Measurements from ENCODE around the gene CAB39L.

Gene CAB39L

DNA sequence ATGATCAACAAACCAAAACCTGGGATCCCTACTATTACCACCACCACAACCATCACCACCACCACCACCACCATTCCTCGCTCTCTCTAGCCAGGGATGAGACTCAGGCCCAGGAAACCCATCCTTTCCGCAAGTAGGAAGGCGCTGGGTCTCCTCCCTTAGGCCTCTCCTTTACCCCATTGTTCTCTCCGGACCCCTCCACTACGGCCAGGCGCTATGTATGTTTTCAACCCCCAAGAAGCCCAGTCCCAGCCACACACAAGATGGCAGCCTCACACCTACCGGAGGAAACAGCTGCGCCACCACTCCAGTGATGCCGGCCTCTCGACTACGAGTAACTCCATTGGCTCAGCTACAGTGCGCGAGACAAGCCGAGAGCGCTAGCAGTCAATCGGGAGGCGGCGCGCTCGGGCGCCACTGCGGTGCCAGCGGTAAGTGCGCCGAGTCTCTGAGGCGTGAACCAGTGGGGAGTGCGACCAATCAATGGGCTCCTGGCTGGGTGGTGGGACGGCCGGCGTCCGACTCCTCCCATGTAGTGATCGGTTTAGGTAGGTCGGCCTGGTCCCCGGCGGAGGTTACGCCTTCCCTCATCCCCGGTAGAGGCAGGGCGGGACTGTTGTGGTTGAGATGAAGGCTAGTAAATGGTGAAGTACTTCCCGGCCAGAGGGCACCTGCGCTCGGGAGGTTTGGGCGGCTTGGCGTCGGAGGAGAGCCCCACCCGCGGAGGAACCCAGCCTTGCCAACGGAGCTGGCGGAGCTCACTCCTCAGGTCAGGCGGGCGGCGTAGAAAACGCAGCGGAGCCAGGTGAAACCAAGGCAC, at the start of gene CAB39L, which contains the start of gene SETDB2:
TSS of gene CAB39L (minus strand) at position 361 of the 820 bp plus-strand sequence. CDS start 61,154 bp downstream, outside the sequence.
TSS of gene SETDB2 (plus strand) at position 571 of the 820 bp plus-strand sequence. CDS start 7,620 bp downstream, outside the sequence.
- DNase-seq = peak; percentile 97

DNA sequence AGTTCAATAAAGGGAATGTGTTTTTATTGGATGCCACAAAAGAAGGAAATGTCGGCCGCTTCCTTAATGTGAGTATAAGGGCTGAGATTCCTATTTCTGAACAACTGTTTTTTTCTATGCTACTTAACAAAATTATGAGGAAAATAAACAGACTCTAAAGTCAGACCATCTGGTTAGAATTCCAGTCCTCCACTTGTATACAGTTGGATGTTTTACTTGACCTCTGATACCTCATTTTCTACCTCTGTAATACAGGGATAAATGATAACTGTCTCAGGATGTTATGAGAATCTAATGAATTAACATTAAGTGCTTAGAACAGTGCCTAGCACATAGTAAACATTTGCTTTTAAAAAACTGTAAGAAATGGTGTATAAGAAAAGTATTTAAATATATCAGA, 44.7 kb upstream of the CAB39L start:
- no peak for DNase-seq

DNA sequence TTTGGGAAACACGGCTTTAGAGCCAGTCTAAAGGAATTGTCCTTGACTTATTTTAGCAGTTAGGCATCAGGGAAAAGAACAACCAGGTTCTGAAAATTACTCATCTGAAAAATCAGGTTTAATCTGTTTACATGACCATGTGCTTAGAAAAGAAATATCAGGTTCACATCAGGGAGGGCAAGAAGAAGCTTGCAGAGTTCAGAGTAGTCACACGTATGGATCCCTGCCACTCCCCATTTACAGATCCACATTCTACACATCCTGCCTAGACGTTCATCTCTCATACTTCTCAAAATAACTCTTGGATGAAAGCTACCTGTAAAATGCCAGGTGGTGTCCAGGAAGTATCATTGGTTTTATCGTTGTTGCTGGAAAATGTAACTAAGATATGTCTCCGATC, 37.9 kb upstream of the CAB39L start:
- DNase-seq = no peak

DNA sequence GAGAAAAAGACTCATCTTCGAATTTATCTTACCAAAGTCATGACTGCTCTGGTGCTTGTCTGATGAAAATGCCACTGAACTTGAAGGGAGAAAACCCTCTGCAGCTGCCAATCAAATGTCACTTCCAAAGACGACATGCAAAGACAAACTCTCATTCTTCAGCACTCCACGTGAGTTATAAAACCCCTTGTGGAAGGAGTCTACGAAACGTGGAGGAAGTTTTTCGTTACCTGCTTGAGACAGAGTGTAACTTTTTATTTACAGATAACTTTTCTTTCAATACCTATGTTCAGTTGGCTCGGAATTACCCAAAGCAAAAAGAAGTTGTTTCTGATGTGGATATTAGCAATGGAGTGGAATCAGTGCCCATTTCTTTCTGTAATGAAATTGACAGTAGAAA, 32.7 kb upstream of the CAB39L start:
- DNase-seq = no peak

DNA sequence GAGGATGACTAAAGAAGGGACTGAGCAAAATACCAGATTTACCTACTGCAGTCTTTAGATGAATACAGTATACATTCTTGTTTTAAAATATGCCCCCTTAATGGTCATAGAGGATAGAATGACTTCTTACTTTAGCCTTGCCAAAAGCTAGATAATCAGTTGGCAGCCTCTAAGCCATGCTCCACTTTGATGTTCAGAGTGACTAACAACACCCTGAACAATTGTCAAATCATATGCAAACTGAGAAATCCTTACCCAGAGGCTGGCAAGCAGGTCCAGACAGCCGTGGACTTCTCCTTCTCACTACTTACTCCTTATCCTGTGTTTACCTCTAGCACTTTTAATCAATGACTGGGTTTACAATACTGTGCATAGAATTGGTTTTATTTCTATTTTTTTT, 28.3 kb upstream of the CAB39L start:
- no peak for DNase-seq

DNA sequence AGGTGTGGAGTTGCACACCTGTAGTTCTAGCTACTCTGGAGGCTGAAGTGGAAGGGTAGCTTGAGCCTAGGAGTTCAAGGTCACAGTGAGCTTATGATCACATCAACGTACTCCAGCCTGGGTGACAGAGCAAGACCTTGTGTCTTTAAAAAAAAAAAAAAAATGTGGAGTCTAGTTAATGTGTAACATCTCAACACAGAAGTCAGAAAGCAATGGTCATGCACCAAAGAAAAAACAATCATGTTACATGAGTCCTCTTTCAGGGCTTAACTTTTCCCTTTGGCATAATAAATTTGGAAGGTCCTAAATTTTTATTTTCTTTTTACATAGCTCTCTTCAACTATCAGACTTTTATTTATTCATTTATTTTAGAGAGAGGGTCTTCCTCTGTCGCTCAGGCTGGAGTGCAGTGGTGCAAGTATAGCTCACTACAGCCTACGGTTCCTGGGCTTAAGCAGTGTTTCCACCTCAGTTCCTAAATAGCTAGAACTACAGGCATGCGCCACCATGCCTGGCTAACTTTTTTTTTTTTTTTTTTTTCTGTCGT, 22.5 kb upstream of the CAB39L start:
- no peak for DNase-seq

DNA sequence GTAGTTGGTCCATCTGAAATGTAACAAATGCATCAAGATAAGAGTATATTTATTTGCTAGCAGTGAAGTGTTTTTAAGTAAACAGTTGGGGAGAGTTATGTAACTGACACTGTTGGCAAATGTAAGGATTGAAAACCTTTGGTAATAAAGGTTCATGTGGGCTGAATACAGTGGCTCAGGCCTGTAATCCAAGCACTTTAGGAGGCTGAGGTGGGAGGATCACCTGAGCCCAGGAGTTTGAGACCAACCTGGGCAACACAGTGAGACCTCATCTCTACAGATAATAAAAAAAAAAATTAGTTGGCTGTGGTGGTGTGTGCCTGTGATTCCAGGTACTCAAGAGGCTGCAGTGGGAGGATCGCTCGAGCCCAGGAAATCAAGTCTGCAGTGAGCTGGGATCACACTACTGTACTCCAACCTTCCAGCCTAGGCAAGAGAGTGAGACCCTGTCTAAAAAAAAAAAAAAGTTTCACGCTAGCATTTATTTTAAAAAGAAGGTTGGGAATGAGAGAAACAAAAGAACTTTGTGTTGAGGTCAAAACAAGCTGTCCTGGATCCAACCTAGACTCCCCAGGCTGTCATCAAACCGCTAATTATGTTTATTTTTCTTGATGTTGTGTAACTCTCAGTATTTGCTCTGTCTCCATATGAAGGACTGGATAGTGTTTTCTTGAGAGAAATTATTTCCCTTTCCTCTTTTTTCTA, 20.9 kb upstream of the CAB39L start:
- no peak for DNase-seq

DNA sequence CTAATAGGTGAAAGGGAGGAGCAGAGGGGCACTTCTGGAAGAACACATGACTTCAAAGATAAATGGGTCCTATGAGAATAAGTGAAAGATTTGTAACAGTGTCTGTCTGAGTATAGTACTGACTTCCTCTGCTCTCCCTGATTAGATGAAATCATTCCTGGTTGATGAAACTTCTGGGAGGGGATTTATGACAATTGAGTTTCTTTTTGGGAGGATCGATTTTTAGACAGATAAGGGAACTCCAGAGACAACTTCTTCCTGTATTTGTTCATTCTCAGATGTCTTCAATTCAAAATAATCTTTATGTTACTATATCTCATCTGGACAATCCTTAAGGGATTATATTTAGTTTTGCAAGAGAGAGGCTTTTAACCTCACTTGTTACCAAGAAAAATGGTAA, 20.2 kb upstream of the CAB39L start:
- no peak for DNase-seq

DNA sequence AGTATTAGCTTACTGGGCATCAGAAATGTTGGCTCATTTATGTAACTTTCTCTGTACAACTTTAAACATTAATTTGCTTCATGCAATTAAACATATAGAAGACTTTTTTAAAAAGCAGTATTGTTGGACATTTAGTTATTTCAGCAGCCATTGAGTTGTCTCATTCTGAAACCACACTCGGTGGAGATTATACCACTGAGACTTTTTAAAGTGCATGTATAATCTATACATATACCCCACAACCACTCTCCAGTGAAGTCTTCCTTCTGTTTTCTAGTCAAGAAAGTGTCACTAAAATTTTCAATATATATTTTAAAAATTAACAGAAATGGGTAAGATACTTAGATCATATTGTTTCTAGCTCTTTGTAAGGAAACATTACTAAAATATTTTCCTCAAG, 15.7 kb upstream of the CAB39L start:
- no peak for DNase-seq

DNA sequence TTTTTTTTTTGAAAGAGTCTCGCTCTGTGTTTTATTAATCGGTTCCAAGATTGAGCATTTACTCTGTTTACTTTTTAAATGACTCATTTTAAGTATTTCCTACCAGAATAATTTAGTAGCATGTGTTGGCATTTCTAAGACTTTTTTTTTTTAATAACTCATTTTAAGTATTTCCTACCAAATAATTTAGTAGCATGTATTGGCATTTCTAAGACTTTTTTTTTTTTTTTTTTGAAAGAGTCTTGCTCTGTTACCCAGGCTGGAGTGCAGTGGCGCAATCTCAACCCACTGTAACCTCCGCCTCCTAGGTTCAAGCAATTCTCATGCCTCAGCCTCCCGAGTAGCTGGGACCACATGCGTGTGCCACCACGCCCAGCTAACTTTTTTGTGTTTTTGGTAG, 13.4 kb upstream of the CAB39L start:
- DNase-seq = no peak

DNA sequence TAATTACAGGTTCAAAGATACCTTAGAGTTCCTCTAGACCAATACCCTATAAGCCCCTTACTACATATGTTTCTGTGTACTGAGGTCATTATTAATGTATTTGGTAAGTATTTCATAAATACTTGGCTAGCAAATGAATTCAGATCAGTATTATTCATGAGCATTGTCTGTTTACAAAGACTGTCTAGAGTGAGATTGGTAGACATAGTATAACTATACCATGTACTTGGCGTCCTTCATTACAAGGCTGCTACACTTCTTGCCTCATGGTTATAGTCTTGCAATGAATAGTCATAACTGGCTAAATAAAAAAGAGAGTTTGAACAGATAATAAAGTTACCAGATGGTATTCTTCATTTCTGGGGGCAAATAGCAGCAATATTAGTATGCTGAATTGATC, 12.3 kb upstream of the CAB39L start:
- no peak for DNase-seq

DNA sequence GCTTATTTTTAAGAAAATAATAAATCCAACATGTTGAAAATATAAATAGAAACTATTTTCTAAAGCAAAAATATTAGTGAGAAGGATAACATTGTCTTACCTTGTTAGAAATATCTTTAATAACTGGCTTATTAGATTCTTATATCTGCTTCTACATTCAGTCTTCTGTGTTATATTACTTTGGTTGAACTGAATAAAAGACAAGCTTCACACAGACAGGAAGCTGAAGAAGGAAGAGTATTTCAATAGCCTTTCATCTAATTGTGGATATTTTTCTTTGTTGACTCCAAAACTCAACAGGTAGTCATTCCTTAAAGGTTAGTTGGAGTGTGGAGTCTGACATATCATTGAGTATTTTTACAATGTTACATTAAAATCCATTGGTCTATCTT, 11.1 kb upstream of the CAB39L start:
- DNase-seq = no peak

DNA sequence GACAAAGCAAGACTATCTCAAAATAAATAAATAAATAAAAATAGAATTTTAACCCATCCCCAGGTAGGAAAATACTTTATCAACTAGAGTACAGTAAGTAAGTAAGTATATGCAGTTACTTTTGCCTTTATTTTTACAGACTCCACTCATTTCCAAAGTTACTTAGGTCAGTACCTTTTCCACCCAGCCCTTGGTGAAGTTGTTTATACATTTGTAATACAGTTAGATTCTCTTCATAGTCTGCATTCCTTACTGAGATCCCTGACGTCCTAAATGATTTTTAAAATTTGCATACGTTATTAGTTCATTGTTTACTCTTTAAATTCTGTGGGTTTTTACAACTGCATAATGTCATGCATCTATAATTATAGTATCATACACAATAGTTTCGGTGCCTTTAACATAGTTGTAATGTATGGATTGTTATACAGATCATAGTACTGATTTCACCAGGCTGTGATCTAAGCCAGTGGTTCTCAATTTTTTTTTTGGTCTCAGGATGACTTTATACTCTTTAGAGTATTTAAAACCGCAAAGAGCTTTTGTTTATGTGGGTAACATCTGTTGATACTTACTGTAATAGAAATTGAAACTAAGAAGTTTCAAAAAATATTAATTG, 10.6 kb upstream of the CAB39L start:
- DNase-seq = no peak

DNA sequence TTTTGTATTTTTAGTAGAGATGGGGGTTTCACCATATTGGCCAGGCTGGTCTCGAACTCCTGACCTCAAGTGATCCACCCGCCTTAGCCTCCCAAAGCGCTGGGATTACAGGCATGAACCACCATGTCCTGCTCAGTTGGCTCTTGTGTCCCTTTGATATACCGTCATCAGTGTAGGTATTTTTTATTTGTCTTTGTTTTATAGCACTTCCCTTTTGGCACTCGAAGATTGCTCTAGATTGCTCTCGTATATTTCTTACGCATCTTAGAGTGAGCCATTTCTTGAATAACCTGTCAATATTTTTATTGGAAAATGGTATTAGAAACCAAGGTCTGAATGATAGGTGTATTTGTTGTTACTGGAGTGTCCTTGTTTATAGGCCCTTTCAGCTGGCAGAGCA, 9.6 kb upstream of the CAB39L start:
- no peak for DNase-seq

DNA sequence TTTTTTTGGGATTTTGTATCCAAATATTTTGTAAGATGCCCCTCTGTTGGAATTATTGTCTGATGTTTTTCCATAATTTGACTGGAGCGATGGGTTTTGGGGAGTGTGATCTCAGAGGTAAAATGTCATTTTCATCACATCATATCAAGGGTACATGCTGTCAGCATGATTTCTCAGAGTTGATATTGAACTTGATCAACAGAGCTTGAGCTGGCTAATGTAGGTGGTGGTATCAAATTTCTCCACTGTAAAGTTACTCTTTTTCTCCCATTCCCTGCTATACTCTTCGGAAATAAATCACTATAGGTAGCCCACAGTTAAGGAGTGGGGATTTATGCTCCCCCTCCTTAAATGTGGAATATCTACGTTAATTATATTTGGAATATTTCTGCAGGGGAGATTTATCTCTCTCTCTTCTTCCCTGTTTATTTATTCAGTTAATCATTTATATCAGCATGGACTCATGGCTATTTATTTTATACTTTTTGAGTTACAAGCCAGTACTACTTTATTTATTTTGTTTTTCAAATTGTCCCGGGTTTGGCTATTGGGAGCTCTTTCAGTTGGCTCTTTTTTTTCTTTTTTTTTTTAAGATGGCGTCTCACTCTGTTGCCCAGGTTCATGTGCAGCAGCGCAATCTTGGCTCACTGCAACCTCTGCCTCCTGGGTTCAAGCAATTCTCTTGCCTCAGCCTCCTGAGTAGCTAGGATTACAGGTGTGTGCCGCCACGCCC, 9.0 kb upstream of the CAB39L start:
- no peak for DNase-seq

DNA sequence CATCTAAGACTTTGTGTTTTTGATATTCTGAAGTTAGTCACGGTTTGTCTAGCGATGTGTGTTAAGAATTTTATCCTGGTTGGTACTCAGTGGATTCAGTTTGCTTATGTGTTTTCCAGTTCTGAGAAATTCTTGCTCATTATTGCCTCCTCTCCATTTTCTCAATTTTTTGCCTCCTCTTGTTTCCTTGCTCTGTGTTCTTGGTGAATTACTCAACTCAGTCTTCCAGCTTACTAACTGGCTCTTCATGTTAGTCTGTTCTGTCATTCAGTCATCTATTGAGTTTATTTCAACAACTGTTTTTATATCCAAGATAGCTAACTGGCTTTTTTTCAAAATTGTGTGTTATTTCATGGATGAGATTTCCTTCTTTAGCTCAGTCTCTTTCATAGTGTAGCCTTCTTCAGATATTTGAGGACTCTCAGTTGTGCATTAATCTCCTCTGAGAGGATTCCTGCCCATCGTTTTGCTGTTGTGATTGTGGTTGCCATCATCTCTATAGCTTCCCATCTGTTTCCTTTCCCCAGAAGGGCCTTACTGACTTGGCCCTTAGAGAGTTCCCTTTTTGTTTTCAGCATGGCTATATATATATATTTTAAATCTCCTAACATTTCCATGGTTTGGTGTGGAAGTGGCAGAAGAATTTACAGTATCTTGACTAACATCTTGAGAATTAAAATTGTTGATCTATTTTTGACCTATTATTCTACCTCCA, 6.4 kb upstream of the CAB39L start:
- no peak for DNase-seq

DNA sequence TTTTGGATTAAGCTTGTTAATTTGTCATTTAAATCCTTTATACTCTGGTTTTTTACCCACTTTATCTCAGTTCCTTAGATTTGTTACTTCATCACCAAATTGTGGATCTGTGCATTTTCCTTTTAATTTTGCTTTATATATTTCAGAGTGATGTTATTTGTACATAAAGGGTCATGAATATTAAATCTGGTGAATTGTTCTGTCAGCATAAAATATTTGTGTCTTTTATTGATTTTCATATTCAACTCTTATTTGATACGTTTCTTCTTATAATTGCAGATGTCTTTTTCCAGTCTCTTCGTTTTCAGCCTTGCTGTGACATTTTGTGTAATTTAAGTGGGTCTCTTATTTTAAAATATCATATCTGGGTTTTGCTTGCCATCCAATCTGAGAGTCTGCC, 4.9 kb upstream of the CAB39L start:
- DNase-seq = no peak

DNA sequence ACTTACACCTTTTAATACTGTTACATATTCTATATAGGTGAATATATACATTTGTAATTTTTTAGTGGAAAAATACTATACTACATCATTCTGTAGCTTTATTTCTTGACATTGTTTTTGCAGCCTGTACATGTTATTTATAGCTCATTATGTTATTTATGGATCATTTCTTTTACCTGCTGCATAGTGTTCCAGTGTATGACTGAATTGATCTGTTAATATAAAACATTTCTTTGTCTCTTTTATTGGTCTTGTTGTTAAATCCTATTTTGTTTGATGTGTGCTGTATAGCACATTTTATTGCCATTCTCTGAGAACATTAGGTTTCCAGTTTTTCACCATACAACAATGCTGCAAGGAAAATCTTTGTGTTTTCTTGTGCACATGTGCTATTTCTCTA, 2.6 kb upstream of the CAB39L start:
- no peak for DNase-seq

DNA sequence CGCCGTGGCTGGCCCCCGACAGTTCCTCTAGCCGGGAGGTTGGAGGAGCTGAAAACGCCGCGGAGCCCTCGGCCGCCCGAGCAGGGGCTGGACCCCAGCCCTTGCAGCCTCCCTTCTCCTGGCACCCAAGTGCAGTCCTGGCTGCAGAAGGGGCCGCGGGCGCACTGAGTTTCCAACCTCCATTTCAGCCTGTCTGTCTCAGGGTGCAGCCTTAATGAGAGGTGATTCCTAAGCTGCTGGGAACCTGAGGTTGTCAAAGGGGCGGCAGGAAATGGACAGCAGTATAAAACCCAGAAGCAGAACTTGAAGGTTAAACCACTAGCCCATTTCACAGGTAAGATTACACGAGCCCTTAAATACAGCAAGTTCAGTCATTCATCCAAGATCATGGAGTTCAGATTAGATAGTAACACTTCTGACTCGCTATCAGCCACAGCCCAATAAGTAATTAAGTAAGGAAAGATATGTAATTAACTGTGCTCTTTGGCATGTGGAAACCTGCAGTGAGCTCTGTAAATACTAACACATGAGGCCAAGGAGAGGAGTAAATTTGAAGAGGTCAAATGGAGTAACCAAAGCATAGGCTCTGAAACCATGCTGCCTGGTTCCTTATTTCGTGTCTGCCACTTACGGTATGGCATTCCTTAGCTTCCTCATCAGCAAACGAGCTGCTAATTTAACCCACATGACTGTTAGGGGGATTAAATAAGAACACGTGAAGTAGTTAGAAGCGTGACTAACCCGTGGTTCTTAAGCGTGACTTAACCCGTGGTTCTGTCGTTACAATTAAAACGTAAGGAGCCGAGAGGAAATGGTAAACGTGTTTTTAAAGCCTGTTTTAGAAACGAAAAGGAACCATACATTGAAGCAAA, 896 bp upstream of the CAB39L start:
- DNase-seq = peak; percentile 91

DNA sequence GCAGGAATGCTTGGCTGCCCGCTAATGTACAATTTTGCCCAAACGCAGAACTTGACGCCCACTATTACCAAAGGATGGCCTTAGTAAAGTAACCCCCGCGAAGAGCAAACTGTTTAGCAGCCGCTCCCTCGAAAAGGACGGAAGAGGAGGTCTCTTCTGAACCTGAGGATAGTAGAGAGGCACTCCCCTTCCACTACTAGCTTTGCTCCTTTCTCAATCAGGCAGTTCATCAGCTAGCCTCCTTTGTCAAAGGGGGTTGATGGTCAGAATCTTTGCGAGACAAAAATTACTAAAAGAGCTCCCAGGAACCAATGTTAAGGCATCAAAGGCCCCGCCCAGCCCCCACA, 534 bp downstream of the CAB39L start:
- DNase-seq = peak; percentile 28

DNA sequence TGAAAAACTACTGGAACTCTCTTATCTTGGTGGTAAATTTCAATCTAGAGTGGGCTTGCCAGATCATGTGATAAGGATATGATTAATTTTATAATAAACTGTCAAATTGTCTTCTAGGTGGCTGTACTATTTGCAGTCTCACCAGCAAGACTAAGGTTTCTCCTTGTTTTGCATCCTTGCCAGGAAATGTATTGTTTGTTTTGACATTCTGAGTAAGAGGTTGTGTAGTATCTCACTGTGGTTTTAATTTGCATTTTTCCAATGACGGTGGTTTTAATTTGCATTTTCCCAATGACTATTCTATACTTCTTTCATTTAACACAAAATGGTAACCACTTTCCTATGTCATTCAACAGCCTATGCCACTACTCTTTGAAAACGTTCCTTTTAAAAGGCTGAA, 2.0 kb downstream of the CAB39L start:
- DNase-seq = no peak
